Keratinocyte (primary cell): ENCODE results near the gene HNRNPL.

Experiments
- CTCF ChIP-seq, 3 experiments: IDR thresholded peaks in 1 of 3; conservative IDR thresholded peaks in 1 of 3; optimal IDR thresholded peaks in 1 of 3; 2 replicates in 2 of 3; 3 replicates in 1 of 3; pipeline versions ENCODE3 to v1.5.1; 2011; ENCODE audit warnings: low read length in 3 of 3, mild to moderate bottlenecking in 3 of 3, moderate library complexity in 2 of 3, control low read depth in 1 of 3, inconsistent platforms in 1 of 3; ENCODE audit not compliant: insufficient read depth in 2 of 3; ENCODE audit errors: extremely low read depth in 1 of 3
- EZH2 ChIP-seq: IDR thresholded peaks from one replicate; pipeline ENCODE4 v1.6.1; 2012; ENCODE audit warnings: inconsistent platforms, mild to moderate bottlenecking, low read length, moderate library complexity

GRCh38 chr19:38853214-38853613 lies 3.4 kb upstream of the HNRNPL start:
- no peak for TF ChIP-seq CTCF (optimal IDR thresholded peaks at IDR 0.05 in 1 of 3, IDR thresholded peaks at IDR 0.05 in 1 of 3, conservative IDR thresholded peaks at IDR 0.05 in 1 of 3; ENCODE audit: extremely low read depth in 1 of 3, insufficient read depth in 2 of 3, low read length in 3 of 3)
- no peak for TF ChIP-seq EZH2
